Hypothalamus (tissue), 51 donors: Measurements from ENCODE around the gene ANKRD34B.
"Not testable (repeated sequence)": the region's sequence is repeated elsewhere in the genome, so short reads cannot be mapped to it uniquely, and the experiment has no call there.

ENCODE experiments used
- DNase-seq, 51 donors: peaks; one replicate each; lab custom pipeline; 2025; lab: John Stamatoyannopoulos, UW

Gene ANKRD34B

DNA sequence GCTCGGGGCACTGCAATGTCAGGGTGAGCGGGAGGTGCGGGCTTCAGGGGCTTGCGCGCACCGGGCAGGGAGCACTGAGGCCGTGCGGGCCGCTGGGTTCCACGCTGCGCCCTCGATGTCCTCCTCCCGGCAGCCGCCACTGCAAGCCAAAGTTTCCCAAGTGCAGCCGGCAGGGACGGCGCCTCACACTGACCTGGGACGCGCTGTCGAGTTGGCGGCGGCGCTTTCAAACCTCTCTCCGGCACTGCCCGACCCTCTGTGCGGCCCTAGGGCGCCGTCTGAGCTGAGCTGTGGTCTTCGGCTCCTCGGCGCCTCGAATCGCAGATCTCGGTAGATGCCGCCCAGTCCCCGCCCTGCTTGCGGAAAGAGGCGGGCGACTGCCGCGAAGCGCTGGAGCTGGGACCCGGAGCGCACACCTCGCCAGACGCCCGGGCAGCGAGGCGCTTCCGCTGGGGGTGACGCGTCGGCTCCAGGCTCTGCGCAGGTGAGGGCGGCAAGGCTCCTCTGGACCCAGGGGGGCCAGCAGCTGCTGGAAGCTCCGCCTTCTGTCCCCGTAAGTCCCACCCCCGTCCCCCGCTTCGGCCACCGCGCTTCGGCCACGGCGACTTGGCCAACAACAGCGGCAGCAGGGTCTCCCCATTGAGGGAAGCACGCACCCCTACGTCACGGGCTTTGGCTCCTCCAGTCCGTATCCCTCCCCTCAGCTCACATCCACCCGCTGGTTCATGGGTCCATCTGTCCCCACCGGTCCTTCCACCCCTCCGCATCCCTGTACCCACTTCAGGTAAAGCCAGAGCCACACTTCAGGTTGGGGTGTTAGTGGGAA, at the start of gene ANKRD34B:
ANKRD34B (minus strand) TSS at position 320 of the 826 bp plus-strand sequence. CDS start 10,261 bp downstream, outside the sequence.
- peak in 1 of 51 donors; percentile 30 for DNase-seq

DNA sequence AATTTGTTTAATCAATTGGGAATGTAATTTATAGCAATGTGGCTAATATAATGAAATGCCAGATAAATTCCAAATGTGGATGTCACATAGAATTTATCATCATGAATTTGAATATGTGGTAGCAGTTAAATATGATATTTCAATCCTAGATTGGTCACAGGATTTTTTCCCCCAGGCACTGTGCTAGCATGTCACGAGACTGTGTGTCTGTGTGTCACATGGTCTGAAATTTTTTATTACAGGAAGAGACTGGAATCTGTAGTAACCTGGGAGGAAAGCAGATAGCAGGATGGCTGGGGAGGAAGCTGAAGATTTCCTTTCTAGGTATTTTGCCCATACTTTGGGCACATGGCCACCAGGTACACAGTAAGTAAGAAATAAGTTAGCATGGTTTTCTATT, 49.0 kb upstream of the ANKRD34B start:
- DNase-seq, result no peak

DNA sequence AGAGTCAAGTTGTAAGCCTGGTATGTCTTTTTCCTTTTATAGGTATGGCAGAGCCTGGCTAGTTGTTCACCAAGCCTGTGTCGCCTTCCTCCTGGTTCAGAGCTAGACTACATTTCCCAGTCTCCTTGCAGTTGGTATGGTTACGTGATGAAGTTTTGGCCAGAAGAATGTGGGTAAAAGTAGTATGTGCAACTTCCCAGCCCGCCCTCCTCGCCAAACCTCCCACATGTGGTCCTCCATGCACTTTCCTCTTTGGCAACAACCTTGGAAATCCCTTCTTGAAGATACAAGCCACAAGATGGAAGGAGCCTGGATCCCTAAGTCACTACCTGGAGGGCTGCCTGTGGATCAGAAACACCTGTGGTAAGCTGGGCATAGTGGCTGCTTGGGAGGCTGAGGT, 48.4 kb upstream of the ANKRD34B start:
- DNase-seq, result no peak

DNA sequence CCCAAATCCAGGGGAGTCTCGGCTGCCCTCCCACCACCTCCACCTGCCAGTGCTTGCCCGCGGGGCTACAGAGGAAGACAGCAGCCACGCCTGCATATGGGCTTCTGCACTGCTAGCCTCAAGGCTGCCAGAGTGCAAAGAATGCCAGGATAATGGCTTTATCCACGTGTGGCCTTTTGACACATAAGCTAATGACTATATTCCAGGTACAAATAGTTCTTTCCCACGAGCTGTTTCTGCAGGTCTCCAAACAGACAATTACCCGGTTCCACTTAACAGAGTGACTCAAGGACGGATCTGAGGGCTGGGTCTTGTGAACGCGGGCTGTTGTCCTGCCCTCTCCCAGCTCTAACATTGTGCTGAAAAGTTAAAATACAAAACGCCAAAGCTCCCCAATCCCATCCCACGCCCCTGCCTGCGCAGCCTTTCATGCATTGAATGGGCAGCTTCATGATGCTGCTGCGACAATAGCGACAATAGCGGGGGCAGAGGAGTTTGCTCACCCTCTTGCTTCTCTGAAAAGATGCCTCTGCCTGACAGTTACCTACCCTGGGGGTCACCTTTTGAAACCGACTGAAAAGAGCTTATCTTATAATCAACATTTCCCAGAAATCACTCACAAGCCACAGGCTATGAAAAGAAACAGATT, 45.3 kb upstream of the ANKRD34B start:
- DNase-seq, result peak in 6 of 51 donors; percentile 2 to 18 (median 4)

DNA sequence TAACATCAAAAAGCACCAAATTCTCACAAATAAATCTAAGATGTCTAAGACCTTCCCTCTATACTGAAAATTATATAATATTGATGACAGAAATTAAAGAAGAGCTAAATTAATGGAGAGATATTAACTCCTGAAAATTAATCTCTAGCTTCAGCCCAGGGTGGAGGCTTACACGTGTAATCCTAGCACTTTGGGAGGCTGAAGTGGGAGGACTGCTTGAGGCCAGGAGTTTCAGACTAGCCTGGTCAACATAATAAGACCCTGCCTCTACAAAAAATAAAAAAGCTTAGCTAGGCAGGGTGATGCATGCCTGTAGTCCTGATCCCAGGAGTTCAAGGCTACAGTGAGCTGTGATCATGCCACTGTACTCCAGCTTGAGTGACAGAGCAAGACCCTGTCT, 39.6 kb upstream of the ANKRD34B start:
- DNase-seq, result no peak

DNA sequence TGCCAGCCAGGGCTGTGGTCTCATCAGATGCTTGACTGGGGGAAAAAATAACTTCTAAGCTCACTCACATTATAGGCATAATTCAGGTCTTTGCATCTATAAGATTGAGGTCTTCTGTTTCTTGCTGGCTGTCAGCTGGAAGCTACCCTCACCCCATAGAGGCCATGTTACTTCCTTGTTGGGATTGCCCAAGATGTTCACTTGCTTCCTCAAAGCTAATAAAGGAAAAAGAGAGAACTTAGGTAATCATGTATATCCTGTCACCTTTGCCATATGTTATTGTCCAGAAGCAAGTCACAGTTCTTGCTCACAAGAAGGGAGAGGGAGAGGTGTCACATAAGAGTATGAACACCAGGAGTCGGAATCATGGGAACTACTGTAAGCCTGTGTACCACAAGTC, 38.7 kb upstream of the ANKRD34B start:
- DNase-seq, result no peak

DNA sequence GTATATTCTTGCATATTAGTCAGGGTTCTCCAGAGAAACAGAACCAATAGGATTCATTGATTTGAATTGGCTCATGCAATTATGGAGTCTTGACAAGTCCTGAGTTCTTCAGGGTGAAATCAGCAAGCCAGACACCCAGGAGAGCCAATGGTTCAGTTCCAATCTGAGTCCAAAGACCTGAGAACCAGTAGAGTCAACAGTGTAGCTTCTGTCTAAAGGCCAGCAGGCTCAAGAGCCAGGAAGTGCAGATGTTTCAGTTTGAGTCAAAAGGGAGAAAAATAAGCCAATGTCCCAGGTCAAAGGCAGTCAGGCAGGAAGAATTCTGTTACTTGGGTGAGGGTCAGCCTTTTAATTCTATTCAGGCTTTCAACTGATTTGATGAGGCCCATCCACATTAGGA, 37.8 kb upstream of the ANKRD34B start:
- no peak for DNase-seq

DNA sequence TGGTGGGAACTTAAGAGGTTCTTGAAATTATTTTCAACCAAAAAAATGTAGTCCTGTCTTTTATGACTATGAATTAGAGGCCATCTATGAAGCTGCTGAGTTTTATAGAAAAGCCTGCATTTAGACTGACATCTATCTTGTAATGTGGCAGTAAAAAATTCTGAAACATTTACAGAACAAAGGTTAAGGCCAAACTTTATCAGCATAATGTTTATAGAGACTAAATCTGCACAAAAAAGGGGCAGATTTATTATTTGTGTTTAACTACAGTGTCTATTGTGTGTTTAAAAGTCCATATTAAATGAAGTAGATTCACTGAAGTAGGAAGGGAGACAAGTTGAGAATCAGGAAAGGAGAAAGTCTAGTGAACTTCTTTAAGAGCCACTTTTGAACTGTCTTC, 37.3 kb upstream of the ANKRD34B start:
- no peak for DNase-seq

DNA sequence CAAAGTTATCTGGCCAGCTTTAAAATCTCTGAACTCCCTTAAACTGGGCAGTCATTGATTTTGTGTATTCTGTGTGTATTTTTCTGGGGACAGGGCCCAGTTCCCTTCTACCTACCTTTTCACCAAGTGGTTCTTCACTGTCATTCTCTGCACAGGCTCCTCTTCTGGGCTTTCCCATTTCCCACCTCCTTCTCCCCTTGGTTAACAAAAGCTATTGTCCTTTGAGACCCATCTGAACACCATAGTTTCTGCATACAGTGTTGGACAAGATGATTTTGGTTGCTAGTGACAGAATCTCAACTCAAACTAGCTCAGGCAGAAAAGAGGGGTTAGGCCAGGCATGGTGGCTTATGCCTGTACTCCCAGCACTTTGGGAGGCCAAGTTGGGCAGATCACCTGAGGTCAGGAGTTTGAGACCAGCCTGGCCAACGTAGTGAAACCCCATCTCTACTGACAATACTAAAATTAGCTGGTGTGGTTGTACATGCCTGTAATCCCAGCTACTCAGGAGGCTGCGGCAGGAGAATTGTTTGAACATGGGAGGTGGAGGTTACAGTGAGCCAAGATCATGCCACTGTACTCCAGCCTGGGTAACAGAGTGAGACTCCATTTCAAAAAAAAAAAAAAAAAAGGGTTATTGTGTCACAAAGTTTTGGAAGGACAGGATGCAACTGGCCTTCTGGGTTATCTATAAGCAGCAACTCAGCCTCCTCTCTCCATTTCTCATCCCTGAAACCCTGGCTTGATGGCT, 31.0 kb upstream of the ANKRD34B start:
- DNase-seq, result no peak

DNA sequence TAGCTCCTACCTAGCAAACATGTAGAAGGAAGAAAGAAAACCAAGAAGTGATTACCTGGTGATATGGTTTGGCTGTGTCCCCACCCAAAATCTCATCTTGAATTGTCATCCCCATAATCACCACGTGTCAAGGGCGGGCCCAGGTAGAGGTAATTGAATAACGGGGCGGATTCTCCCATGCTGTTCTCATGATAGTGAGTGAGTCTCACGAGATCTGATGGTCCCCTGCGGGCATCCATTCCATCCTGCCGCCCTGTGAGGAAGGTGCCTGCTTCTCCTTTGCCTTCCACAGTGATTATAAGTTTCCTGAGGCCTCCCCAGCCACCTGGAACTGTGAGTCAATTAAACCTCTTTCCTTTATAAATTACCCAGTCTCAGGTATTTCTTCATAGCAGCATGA, 27.4 kb upstream of the ANKRD34B start:
- DNase-seq, result no peak

DNA sequence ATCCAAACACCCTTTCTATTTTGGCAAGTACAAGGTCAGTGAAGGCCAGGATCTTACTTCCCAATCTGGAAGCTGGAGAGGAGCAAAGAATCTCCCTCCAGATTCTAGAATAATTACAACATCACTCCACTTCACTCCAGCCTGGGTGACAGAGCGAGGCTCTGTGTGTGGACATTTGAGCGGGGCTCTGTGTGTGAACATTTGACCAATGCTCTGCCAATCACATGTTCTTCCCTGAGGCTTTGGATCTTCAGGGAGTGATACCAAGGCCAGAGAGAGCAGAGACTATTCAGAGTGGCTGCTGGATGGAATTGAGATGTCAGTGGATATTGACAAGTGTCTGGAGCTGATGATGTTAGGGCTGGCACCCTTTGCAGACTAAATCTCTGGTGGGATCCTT, 24.7 kb upstream of the ANKRD34B start:
- DNase-seq, result no peak

DNA sequence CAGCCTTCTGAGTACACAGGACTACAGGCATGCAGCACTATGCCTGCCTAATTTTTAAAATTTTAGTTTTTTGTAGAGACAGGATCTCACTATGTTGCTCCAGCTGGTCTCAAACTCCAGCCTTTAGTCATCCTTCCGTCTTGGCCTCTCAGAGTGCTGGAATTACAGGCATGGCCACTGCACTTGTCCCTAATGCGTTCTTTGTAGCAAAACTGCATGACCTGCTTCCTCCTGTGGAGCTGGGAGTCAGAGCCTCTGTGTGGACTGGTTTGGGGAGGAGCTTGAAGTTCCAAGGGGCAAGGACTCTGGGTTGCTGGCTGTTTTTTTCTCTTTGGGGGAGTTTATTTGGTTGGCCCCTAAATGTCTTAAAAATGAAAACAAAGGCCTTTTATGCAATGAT, 22.7 kb upstream of the ANKRD34B start:
- no peak for DNase-seq

DNA sequence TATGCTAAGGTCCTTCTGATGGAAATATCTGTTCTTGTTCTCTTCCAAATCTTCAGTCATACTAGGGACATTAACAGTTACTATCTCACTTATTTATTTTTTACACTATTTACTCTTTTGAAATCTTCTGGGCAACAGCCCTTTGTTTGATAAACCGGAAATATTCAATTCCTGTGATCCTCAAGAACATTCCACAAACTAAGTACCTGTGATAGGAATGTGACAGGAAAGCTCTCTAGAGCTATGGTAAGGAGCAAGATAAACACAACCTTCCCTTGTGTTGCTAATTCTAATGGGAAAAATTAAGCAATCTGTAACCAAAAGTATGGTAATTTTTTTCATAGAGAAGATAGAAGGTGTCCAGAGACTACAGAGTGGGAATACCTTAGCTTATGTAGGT, 22.0 kb upstream of the ANKRD34B start:
- DNase-seq, result no peak

DNA sequence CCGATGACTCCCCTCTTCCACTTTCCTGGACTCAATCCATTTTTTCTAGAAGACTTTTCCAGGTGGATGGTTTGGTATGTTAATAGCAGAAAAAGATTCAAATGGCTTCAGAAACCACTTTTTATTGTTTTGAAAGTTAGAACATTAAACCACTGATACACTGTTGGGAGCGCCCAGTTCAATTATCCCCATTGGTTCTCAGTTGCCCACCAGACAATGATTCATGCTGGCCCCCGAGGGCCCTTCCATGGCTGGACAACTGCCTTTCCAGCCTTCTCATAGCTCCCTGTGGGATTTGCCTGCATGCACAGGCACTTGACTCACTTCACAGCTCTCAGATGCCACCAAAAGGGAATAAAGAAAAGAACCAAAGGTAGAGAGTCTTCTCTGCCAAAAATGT, 21.3 kb upstream of the ANKRD34B start:
- no peak for DNase-seq

DNA sequence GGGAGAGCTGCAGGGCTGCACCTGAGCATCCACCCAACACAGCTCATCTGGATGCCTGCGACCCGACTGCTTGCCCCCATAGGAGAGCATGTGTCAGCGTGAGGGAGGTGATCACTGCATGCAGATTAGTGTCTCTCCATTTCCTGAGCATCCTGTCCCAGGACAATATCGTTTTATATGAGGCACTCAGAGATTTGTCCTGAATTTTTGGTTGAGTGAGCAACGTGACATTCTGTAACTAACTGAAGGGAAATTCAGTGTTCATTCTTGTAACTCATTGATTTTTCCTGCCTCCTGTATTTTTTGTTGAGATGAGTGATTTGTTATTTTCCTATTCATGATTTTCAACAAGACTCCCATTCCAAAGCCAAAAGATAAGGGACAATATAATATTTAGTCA, 20.7 kb upstream of the ANKRD34B start:
- no peak for DNase-seq

DNA sequence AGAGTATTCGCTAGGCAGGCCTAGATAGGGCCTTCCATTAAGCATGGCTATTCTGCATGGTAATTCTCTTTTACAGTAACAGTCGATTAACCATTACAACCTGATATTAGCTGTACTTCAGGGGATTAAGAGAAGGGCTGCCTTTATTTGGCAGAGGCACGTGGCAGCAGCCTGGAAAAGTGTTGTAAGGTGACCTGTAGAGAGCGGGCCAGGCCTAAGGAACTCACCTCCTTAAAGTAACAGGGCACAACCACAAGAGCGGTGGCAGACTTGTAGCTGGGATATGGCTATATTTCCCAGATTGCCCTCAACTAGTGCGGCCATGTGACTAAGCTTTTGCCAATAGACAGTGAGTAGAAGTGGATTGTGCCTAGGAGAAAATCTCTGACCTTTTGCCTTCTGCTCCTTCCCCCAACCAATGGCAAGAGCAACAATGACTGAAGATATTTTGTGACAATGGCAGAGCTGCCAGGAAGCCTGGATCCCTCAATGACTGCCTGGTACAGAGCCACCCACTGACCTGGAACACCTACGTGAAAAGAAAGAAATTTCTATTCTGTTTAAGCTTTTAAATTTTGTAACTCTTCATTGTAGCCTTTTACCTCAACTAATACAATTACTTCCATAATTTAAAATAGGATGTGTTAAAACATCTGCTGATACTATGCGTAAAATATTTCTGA, 18.9 kb upstream of the ANKRD34B start:
- no peak for DNase-seq

DNA sequence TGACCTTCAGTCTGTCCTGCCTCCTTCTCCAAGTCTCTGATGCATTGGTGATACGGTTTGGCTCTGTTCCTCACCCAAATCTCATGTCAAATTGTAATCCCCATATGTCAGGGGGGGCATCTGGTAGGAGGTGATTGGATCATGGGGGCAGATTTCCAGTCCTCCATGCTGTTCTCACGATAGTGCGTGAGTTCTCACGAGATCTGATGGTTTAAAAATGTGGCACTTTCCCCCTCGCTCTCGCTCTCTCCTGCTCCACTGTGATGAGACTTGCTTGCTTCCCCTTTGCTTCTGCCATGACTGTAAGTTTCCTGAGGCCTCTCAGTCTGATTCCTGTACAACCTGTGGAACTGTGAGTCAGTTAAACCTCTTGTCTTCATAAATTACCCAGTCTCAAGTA, 14.7 kb upstream of the ANKRD34B start:
- no peak for DNase-seq

DNA sequence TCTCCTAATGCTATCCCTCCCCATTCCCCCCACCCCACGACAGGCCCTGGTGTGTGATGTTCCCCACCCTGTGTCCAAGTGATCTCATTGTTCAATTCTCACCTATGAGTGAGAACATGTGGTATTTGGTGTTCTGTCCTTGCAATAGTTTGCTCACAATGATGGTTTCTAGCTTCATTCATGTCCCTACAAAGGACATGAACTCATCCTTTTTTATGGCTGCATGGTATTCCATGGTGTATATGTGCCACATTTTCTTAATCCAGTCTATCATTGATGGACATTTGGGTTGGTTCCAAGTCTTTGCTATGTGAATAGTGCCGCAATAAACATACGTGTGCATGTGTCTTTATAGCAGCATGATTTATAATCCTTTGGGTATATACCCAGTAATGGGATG, 10.2 kb upstream of the ANKRD34B start:
- not testable (repeated sequence) for DNase-seq

DNA sequence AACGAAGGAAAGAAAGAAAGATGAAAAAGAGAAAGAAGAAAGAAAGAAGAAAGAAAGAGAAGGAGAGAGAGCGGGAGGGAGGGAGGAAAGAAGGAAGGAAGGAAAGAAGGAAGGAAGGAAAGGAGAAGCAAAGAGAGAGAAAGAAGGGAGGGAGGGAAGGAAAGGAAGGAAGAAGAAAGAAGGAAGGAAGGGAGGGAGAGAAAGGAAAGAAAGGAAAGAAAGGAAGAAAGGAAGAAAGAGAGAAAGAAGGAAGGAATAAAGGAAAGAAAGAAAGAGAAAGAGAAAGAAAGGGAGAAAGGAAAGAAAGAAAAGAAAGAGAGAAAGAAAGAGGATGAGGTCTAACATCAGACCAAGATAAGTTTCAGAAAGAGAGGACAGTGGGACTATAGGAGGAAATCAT, 9.0 kb upstream of the ANKRD34B start:
- no peak for DNase-seq

DNA sequence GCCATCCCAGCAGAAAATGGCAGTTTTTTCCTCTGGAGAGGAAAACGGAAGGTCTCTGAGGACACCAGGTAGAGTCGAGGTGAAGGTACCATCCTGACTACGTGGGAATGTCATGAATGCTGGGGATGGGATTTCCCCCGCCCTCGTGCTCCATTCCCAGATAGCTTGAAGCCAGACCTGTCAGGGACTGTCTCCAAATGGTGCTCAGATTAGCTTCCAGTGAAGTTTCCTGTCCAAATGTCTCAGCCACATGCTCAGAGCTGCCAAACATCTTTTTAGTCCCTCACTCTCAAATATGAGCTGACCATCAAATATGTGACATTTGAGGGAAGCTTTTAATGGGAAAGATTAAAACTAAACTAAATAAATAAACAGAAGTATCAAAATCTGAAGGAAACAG, 7.6 kb upstream of the ANKRD34B start:
- DNase-seq, result no peak

DNA sequence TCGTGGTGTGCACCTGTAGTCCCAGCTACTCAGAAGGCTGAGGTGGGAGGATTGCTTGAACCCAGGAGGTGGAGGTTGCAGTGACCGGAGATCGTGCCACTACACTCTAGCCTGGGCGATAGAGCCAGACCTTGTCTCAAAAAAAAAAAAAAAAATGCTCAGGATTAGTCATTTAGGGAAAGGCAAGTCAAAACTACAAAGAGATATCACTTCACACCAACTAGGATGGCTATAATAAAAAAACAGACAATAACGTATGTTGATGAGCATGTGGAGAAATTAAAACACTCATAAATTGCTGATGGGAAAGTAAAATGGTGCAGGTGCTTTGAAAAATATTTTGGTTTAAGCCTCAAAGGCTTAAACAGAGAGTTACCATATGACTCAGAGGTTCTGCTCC, 6.3 kb upstream of the ANKRD34B start:
- no peak for DNase-seq
